Uterus (tissue), 4 donors: Measurements from ENCODE around the gene DCANP1. TPM values are rescaled to one million over a fixed set of nuclear protein-coding genes. Genes with fewer than 3 reads are reported as not detected.

ENCODE experiments used
- DNase-seq, 2 donors: peaks; one replicate each; pipeline ENCODE4 v3.0.0-alpha.2; 2019 to 2020
- H3K27ac ChIP-seq, 2 donors: fragments of 200-600 bp; sonication (generic); 1 replicate in 1 of 2; 2 replicates in 1 of 2; pipeline ENCODE4 v1.5.1; 2016 to 2018
- H3K27me3 ChIP-seq, 2 donors: fragments of 200-600 bp; sonication (generic); one replicate each; pipeline ENCODE4 v1.5.1; 2018 to 2019; ENCODE audit warnings: control low read depth in 1 of 2
- H3K36me3 ChIP-seq, 2 donors: fragments of 200-600 bp; sonication (generic); one replicate each; pipeline ENCODE4 v1.5.1; 2019; ENCODE audit warnings: control low read depth in 1 of 2
- H3K4me1 ChIP-seq, 2 donors: fragments of 200-600 bp; sonication (generic); one replicate each; pipeline ENCODE4 v1.5.1; 2018 to 2019; ENCODE audit warnings: control low read depth in 1 of 2
- H3K4me3 ChIP-seq, 2 donors: fragments of 200-600 bp; sonication (generic); 1 replicate in 1 of 2; 2 replicates in 1 of 2; pipeline ENCODE4 v1.5.1; 2018 to 2019; ENCODE audit warnings: mild to moderate bottlenecking in 1 of 2
- H3K9me3 ChIP-seq, 2 donors: fragments of 200-600 bp; sonication (generic); one replicate each; pipeline ENCODE4 v1.5.1; 2019; ENCODE audit warnings: control low read depth in 1 of 2
- CTCF ChIP-seq, 4 experiments: fragments of 200-600 bp in 2 of 4; fragments of 450-650 bp in 2 of 4; sonication (generic) in 2 of 4; IDR thresholded peaks; one replicate each; pipeline ENCODE4 v1.5.1; 2016 to 2019; ENCODE audit warnings: antibody characterized with exemption in 4 of 4, mild to moderate bottlenecking in 2 of 4, moderate library complexity in 1 of 4
- POLR2A ChIP-seq, 2 donors: fragments of 450-650 bp; IDR thresholded peaks; one replicate each; pipeline ENCODE4 v1.6.1; 2016; ENCODE audit warnings: antibody characterized with exemption in 2 of 2, mild to moderate bottlenecking in 1 of 2, moderate library complexity in 1 of 2
- intact Hi-C: fragments of 100-400 bp; cut with DNase I; formaldehyde crosslinking; loops from one replicate; pipeline ENCODE4 v1.15.1; 2023; ENCODE audit warnings: low total_unique reads
- total RNA-seq, 4 donors: library from RNA; depleted of rRNA in 3 of 4; stranded (reverse); fragments of >200 nt in 3 of 4; gene quantifications; one replicate each; pipeline versions ENCODE4 v1.1.0 to v1.2.4, GENCODE V29; 2014 to 2023
- donor health status: DM: yes; HTN: yes; CAD: no.

DCANP1 gene
- total RNA-seq, 4 donors from 2014 or later: not detected

- TF ChIP-seq POLR2A (IDR thresholded peaks at IDR 0.05): no peak
- no peak for TF ChIP-seq CTCF (IDR thresholded peaks at IDR 0.05)
- DNase-seq: no peak
- Histone ChIP-seq H3K4me3 (no peak overlapping the region), H3K36me3 (no peaks in the 10 kb centered on the region), H3K27me3 (peaks cover 4 to 13% of the 10 kb centered on the region in 2 donors), H3K4me1 (peaks cover 0 to 11% of the 10 kb centered on the region in 2 donors), H3K27ac (no peak overlapping the region), H3K9me3 (no peaks in the 10 kb centered on the region)
- intact Hi-C loops: no loop called here
Observed at GRCh38 chr5:135484674-135485086, 37.5 kb upstream of the DCANP1 start.

- peaks cover 0 to 3% of the 10 kb centered on the region in 2 donors for H3K27me3 ChIP-seq
- DNase-seq: no peak
- intact Hi-C loops: no loop called here
- TF ChIP-seq CTCF (IDR thresholded peaks at IDR 0.05): no peak
- TF ChIP-seq POLR2A (IDR thresholded peaks at IDR 0.05): no peak
- no peaks in the 10 kb centered on the region for H3K4me1 ChIP-seq
- H3K4me3 ChIP-seq: no peak overlapping the region
- H3K27ac ChIP-seq: no peak overlapping the region
- H3K36me3 ChIP-seq: no peaks in the 10 kb centered on the region
- no peaks in the 10 kb centered on the region for H3K9me3 ChIP-seq
Observed at GRCh38 chr5:135483254-135483653, 36.1 kb upstream of the DCANP1 start.

- H3K4me1 ChIP-seq: no peaks in the 10 kb centered on the region
- no peak for DNase-seq
- no peaks in the 10 kb centered on the region for H3K27me3 ChIP-seq
- intact Hi-C loops: no loop called here
- H3K4me3 ChIP-seq: no peak overlapping the region
- no peaks in the 10 kb centered on the region for H3K36me3 ChIP-seq
- no peaks in the 10 kb centered on the region for H3K9me3 ChIP-seq
- H3K27ac ChIP-seq: no peak overlapping the region
- TF ChIP-seq POLR2A (IDR thresholded peaks at IDR 0.05) (no peak), CTCF (IDR thresholded peaks at IDR 0.05) (no peak)
Observed at GRCh38 chr5:135482381-135482933, 35.3 kb upstream of the DCANP1 start.

- intact Hi-C loops: no loop called here
- H3K27ac ChIP-seq: no peak overlapping the region
- no peak for TF ChIP-seq CTCF (IDR thresholded peaks at IDR 0.05)
- TF ChIP-seq POLR2A (IDR thresholded peaks at IDR 0.05): no peak
- H3K4me1 ChIP-seq: no peaks in the 10 kb centered on the region
- H3K9me3 ChIP-seq: no peaks in the 10 kb centered on the region
- no peak for DNase-seq
- no peaks in the 10 kb centered on the region for H3K36me3 ChIP-seq
- no peaks in the 10 kb centered on the region for H3K27me3 ChIP-seq
- no peak overlapping the region for H3K4me3 ChIP-seq
Observed at GRCh38 chr5:135481909-135482311, 34.8 kb upstream of the DCANP1 start.

GRCh38 chr5:135481387-135481786, 34.2 kb upstream of the DCANP1 start:
- Histone ChIP-seq H3K4me1 (no peaks in the 10 kb centered on the region), H3K27ac (no peak overlapping the region), H3K4me3 (no peak overlapping the region), H3K36me3 (no peaks in the 10 kb centered on the region), H3K27me3 (no peaks in the 10 kb centered on the region), H3K9me3 (no peaks in the 10 kb centered on the region)
- no peak for DNase-seq
- TF ChIP-seq CTCF (IDR thresholded peaks at IDR 0.05): no peak
- TF ChIP-seq POLR2A (IDR thresholded peaks at IDR 0.05): no peak
- intact Hi-C loops: no loop called here
